ENCODE data around the gene PTPRE.

DNA sequence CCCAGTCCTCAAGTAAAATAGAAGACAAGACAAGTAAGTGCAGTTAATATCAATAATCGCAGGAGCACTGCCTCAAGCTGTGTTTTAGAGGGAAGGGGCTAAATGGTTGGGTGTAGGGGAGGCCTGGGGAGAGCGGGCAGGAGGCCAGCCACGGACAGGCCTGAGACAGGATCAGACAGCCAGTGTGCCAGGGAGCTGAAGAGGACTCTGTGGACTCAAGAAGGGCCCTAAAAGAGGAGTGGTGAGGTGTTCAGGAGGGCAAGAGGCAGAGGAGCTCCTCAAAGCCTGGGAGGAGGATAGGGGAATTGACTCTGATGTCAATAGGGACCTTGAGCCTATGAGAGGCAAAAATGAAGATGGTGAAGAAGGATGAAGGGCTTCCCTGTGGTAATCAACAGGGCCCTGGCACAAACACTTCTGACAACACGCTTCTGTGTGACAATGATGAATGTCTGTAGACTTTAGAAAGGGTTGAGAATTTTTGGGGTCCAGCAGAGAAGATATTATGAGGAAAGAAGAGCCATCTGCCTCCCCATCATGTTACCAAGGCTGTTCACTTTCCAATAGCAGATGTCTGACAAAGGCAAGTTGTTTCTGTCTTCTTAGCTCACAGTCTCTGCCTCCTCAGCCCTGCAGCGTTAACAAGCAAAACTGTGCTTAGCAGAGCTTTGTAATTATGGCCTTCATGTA lies 2.4 kb upstream of the PTPRE start:
- TF ChIP-seq RFX5 (IDR thresholded peaks at IDR 0.05; ENCODE audit: low read length) (no peak), MEF2A (IDR thresholded peaks at IDR 0.05; ENCODE audit: borderline replicate concordance, low read depth) (no peak), NRF1 (IDR thresholded peaks at IDR 0.05; ENCODE audit: low read depth, low read length) (no peak)
